GM12878 (cell line): ENCODE results near the gene MISFA. TPM values are rescaled to one million over a fixed set of nuclear protein-coding genes. Genes with fewer than 3 reads are reported as not detected.

Experiments used
- BCL11A ChIP-seq: IDR thresholded peaks from 2 replicates; pipeline ENCODE4 v1.6.1; 2011; ENCODE audit warnings: low read depth, low read length
- BHLHE40 ChIP-seq, 2 experiments: fragments of 450-650 bp in 1 of 2; IDR thresholded peaks; 2 replicates each; pipeline ENCODE4 v1.6.1; 2011 to 2017; ENCODE audit warnings: low read depth in 2 of 2, borderline replicate concordance in 1 of 2, improper control_type of control experiment in 1 of 2, low read length in 1 of 2, mild to moderate bottlenecking in 1 of 2
- CHD1 ChIP-seq: IDR thresholded peaks from 2 replicates; pipeline ENCODE4 v1.6.1; 2012; ENCODE audit warnings: low read depth, low read length, improper control_type of control experiment
- CHD2 ChIP-seq: IDR thresholded peaks from 2 replicates; pipeline ENCODE4 v1.6.1; 2011; ENCODE audit warnings: low read depth, low read length, improper control_type of control experiment, borderline replicate concordance
- EED ChIP-seq: sonication (generic); IDR thresholded peaks from 2 replicates; pipeline ENCODE4 v1.6.1; 2016; ENCODE audit warnings: antibody characterized with exemption, low read depth
- ETV6 ChIP-seq, 2 experiments: fragments of 450-650 bp in 1 of 2; IDR thresholded peaks in 1 of 2; conservative IDR thresholded peaks in 1 of 2; 2 replicates each; pipeline ENCODE4 v1.6.1; 2014; ENCODE audit warnings: antibody characterized with exemption in 1 of 2, borderline replicate concordance in 1 of 2, low read depth in 1 of 2, mild to moderate bottlenecking in 1 of 2, moderate library complexity in 1 of 2
- IKZF1 ChIP-seq: fragments of 450-650 bp; conservative IDR thresholded peaks from 2 replicates; pipeline ENCODE4 v1.6.1; 2017; ENCODE audit warnings: antibody characterized with exemption, mild to moderate bottlenecking
- JUND ChIP-seq: IDR thresholded peaks from 2 replicates; pipeline ENCODE4 v1.6.1; 2012; ENCODE audit warnings: low read depth, mild to moderate bottlenecking, low read length, improper control_type of control experiment, moderate library complexity
- KLF5 ChIP-seq: fragments of 450-650 bp; IDR thresholded peaks from 2 replicates; pipeline ENCODE4 v1.6.1; 2014; ENCODE audit warnings: mild to moderate bottlenecking; ENCODE audit not compliant: partially characterized antibody
- LARP7 ChIP-seq: fragments of 450-650 bp; IDR thresholded peaks from 2 replicates; pipeline ENCODE4 v1.6.1; 2017; ENCODE audit warnings: mild to moderate bottlenecking
- MYC ChIP-seq: IDR thresholded peaks from 2 replicates; pipeline ENCODE4 v1.6.1; 2011; ENCODE audit warnings: mild to moderate bottlenecking, low read length, moderate library complexity, inconsistent platforms; ENCODE audit not compliant: insufficient read depth, insufficient replicate concordance, insufficient read length, severe bottlenecking
- NFYB ChIP-seq: IDR thresholded peaks from 2 replicates; pipeline ENCODE4 v1.6.1; 2011; ENCODE audit warnings: low read depth, mild to moderate bottlenecking, low read length, improper control_type of control experiment, moderate library complexity; ENCODE audit not compliant: insufficient read depth
- NRF1 ChIP-seq: conservative IDR thresholded peaks from 2 replicates; pipeline ENCODE4 v1.6.1; 2011; ENCODE audit warnings: mild to moderate bottlenecking, low read depth, low read length, improper control_type of control experiment
- POLR2A ChIP-seq: IDR thresholded peaks from 2 replicates; pipeline ENCODE4 v1.6.1; 2011; ENCODE audit warnings: low read depth, mild to moderate bottlenecking, low read length
- RUNX3 ChIP-seq: IDR thresholded peaks from 2 replicates; pipeline ENCODE4 v1.6.1; 2012; ENCODE audit warnings: low read length, inconsistent platforms
- SP1 ChIP-seq: IDR thresholded peaks from one replicate; pipeline ENCODE4 v1.6.1; 2011; ENCODE audit warnings: low read depth, low read length
- STAT1 ChIP-seq: fragments of 450-650 bp; conservative IDR thresholded peaks from 2 replicates; pipeline ENCODE4 v1.6.1; 2014; ENCODE audit warnings: antibody characterized with exemption, mild to moderate bottlenecking
- SUZ12 ChIP-seq: fragments of 200-600 bp; sonication (generic); IDR thresholded peaks from one replicate; pipeline ENCODE4 v1.6.1; 2018; ENCODE audit warnings: antibody characterized with exemption, mild to moderate bottlenecking; ENCODE audit not compliant: unreplicated experiment
- TAF1 ChIP-seq: IDR thresholded peaks from 2 replicates; pipeline ENCODE4 v1.6.1; 2011; ENCODE audit warnings: mild to moderate bottlenecking, low read depth, low read length, borderline replicate concordance
- TBL1XR1 ChIP-seq: IDR thresholded peaks from 2 replicates; pipeline ENCODE4 v1.6.1; 2012; ENCODE audit warnings: low read depth, low read length, improper control_type of control experiment
- polyA plus RNA-seq, 11 experiments: library from polyadenylated mRNA; depleted of rRNA in 4 of 11; unstranded in 6 of 11; stranded (reverse) in 5 of 11; fragments of >200 nt; fragmentation: Nextera tagmentation in 4 of 11; fragmentation: Illumina TruSeq in 1 of 11; extraction: Ambion mirVana in 4 of 11; extraction: Trizol in 1 of 11; gene quantifications; 1 replicate in 1 of 11; 2 replicates in 10 of 11; pipeline versions ENCODE4 v1.2.1 to v1.2.3, GENCODE V29; 2011 to 2016; ENCODE audit warnings: inconsistent platforms in 2 of 11, missing spikeins in 2 of 11, low read depth in 1 of 11
- total RNA-seq, 4 experiments: library from RNA; depleted of rRNA in 3 of 4; stranded (reverse); fragments of >200 nt in 3 of 4; fragmentation: Illumina TruSeq in 1 of 4; extraction: Trizol in 1 of 4; gene quantifications; 2 replicates each; pipeline versions ENCODE4 v1.2.1 to v1.2.3, GENCODE V29; 2013 to 2021
- TF ChIP-seq, protein P1 (sequence below): fragments of 450-650 bp; IDR thresholded peaks from 2 replicates; pipeline ENCODE4 v1.6.1; 2016; ENCODE audit warnings: mild to moderate bottlenecking
- TF ChIP-seq, protein P2 (sequence below): fragments of 450-650 bp; formaldehyde crosslinking; IDR thresholded peaks from 2 replicates; pipeline ENCODE4 v1.5.0; 2022; ENCODE audit warnings: mild to moderate bottlenecking, missing genetic modification characterization
- TF ChIP-seq, protein P3 (sequence below): IDR thresholded peaks from 2 replicates; pipeline ENCODE4 v1.6.1; 2011; ENCODE audit warnings: borderline replicate concordance, low read depth, mild to moderate bottlenecking, moderate library complexity, mixed read lengths, low read length; ENCODE audit not compliant: insufficient read depth; ENCODE audit errors: extremely low read length

MISFA gene
- total and polyA plus RNA-seq, 10 of the 15 experiments (the other 5 are each of a cell fraction or from before 2014, with no cell fraction given): 0.88 to 4.6 (median 2.3) TPM; not detected in 1

GRCh38 chr11:18634140-18635032 lies 34.8 kb downstream of the MISFA start, which contains the start of gene SPTY2D1 (continued):
- TF ChIP-seq CHD2 (peak; percentile 96), LARP7 (peak; percentile 29; the same call in 1 of the 2 replicates), BCL11A (peak; percentile 31; the same call in 1 of the 2 replicates), JUND (no peak), KLF5 (no peak), MYC (no peak), CHD1 (no peak), ETV6 (conservative IDR thresholded peaks at IDR 0.05 in 1 of 2, IDR thresholded peaks at IDR 0.05 in 1 of 2; ENCODE audit: borderline replicate concordance in 1 of 2, low read depth in 1 of 2) (no peak), SUZ12 (no peak), NFYB (peak; percentile 81), BHLHE40 (IDR thresholded peaks at IDR 0.05; ENCODE audit: borderline replicate concordance in 1 of 2, low read depth in 2 of 2, low read length in 1 of 2) (peak; percentile 67 to 88), TBL1XR1 (peak; percentile 9; the same call in 1 of the 2 replicates), POLR2A (peak; percentile 97), SP1 (peak; percentile 60), TAF1 (peak; percentile 83; the same call in 1 of the 2 replicates), RUNX3 (peak; percentile 86), IKZF1 (peak; percentile 52; the same call in 1 of the 2 replicates), STAT1 (no peak), NRF1 (peak; percentile 70), EED (no peak)
- TF ChIP-seq, protein P1, sequence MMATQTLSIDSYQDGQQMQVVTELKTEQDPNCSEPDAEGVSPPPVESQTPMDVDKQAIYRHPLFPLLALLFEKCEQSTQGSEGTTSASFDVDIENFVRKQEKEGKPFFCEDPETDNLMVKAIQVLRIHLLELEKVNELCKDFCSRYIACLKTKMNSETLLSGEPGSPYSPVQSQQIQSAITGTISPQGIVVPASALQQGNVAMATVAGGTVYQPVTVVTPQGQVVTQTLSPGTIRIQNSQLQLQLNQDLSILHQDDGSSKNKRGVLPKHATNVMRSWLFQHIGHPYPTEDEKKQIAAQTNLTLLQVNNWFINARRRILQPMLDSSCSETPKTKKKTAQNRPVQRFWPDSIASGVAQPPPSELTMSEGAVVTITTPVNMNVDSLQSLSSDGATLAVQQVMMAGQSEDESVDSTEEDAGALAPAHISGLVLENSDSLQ: peak; percentile 53
- TF ChIP-seq, protein P2, sequence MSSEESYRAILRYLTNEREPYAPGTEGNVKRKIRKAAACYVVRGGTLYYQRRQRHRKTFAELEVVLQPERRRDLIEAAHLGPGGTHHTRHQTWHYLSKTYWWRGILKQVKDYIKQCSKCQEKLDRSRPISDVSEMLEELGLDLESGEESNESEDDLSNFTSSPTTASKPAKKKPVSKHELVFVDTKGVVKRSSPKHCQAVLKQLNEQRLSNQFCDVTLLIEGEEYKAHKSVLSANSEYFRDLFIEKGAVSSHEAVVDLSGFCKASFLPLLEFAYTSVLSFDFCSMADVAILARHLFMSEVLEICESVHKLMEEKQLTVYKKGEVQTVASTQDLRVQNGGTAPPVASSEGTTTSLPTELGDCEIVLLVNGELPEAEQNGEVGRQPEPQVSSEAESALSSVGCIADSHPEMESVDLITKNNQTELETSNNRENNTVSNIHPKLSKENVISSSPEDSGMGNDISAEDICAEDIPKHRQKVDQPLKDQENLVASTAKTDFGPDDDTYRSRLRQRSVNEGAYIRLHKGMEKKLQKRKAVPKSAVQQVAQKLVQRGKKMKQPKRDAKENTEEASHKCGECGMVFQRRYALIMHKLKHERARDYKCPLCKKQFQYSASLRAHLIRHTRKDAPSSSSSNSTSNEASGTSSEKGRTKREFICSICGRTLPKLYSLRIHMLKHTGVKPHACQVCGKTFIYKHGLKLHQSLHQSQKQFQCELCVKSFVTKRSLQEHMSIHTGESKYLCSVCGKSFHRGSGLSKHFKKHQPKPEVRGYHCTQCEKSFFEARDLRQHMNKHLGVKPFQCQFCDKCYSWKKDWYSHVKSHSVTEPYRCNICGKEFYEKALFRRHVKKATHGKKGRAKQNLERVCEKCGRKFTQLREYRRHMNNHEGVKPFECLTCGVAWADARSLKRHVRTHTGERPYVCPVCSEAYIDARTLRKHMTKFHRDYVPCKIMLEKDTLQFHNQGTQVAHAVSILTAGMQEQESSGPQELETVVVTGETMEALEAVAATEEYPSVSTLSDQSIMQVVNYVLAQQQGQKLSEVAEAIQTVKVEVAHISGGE (CRISPR knock-in tag): no peak
- TF ChIP-seq, protein P3, sequence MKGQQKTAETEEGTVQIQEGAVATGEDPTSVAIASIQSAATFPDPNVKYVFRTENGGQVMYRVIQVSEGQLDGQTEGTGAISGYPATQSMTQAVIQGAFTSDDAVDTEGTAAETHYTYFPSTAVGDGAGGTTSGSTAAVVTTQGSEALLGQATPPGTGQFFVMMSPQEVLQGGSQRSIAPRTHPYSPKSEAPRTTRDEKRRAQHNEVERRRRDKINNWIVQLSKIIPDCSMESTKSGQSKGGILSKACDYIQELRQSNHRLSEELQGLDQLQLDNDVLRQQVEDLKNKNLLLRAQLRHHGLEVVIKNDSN: no peak
